ENCODE results near the gene CUEDC2. TPM values are rescaled to one million over a fixed set of nuclear protein-coding genes. Genes with fewer than 3 reads are reported as not detected.

The CUEDC2 gene
- total RNA-seq, 1 donor from 2014 or later, result 118 TPM

- DNase-seq (ENCODE audit: low read depth, low spot score), result no peak
- H3K4me1 Mint-ChIP-seq, result peaks cover 29% of the 10 kb centered on the region
- H3K27ac Mint-ChIP-seq (ENCODE audit: unreplicated experiment), result no peak overlapping the region
- no peak for TF ChIP-seq CTCF (conservative IDR thresholded peaks at IDR 0.05)
- H3K27me3 Mint-ChIP-seq (ENCODE audit: low read depth), result peaks cover 36% of the 10 kb centered on the region
- H3K36me3 Mint-ChIP-seq (ENCODE audit: low read depth), result no peaks in the 10 kb centered on the region
- peak overlapping the region; percentile 75 for H3K4me3 Mint-ChIP-seq
- H3K9me3 Mint-ChIP-seq, result no peaks in the 10 kb centered on the region
These were observed 40.1 kb downstream of the CUEDC2 start for GRCh38 chr10:102392306-102392705.

- Mint-ChIP-seq H3K4me3 (no peak overlapping the region), H3K4me1 (peaks cover 20% of the 10 kb centered on the region), H3K27ac (ENCODE audit: unreplicated experiment) (no peak overlapping the region), H3K27me3 (ENCODE audit: low read depth) (peaks cover 36% of the 10 kb centered on the region), H3K36me3 (ENCODE audit: low read depth) (no peaks in the 10 kb centered on the region), H3K9me3 (no peaks in the 10 kb centered on the region)
- DNase-seq (ENCODE audit: low read depth, low spot score), result no peak
- TF ChIP-seq CTCF (conservative IDR thresholded peaks at IDR 0.05), result no peak
These were observed 42.5 kb downstream of the CUEDC2 start for GRCh38 chr10:102389894-102390293.

GRCh38 chr10:102384606-102385429 is 47.6 kb downstream of the CUEDC2 start:
- H3K4me1 Mint-ChIP-seq, result peaks cover 6% of the 10 kb centered on the region
- peaks cover 2% of the 10 kb centered on the region for H3K36me3 Mint-ChIP-seq (ENCODE audit: low read depth)
- peaks cover 4% of the 10 kb centered on the region for H3K27me3 Mint-ChIP-seq (ENCODE audit: low read depth)
- TF ChIP-seq CTCF (conservative IDR thresholded peaks at IDR 0.05), result no peak
- H3K4me3 Mint-ChIP-seq, result no peak overlapping the region
- H3K9me3 Mint-ChIP-seq, result no peaks in the 10 kb centered on the region
- no peak for DNase-seq (ENCODE audit: low read depth, low spot score)
- peak overlapping the region; percentile 40 for H3K27ac Mint-ChIP-seq (ENCODE audit: unreplicated experiment)

- Mint-ChIP-seq H3K27me3 (ENCODE audit: low read depth) (peaks cover 3% of the 10 kb centered on the region), H3K9me3 (no peaks in the 10 kb centered on the region), H3K36me3 (ENCODE audit: low read depth) (peaks cover 2% of the 10 kb centered on the region), H3K4me3 (no peak overlapping the region), H3K27ac (ENCODE audit: unreplicated experiment) (no peak overlapping the region), H3K4me1 (peaks cover 6% of the 10 kb centered on the region)
- DNase-seq (ENCODE audit: low read depth, low spot score), result no peak
- peak; percentile 41 for TF ChIP-seq CTCF (conservative IDR thresholded peaks at IDR 0.05)
These were observed 48.3 kb downstream of the CUEDC2 start for GRCh38 chr10:102384053-102384452.

- DNase-seq (ENCODE audit: low read depth, low spot score), result no peak
- H3K9me3 Mint-ChIP-seq, result no peaks in the 10 kb centered on the region
- peaks cover 6% of the 10 kb centered on the region for H3K4me1 Mint-ChIP-seq
These were observed 49.5 kb downstream of the CUEDC2 start for GRCh38 chr10:102382871-102383270.

More at GRCh38 chr10:102382871-102383270, 49.5 kb downstream of the CUEDC2 start:
- H3K36me3 Mint-ChIP-seq (ENCODE audit: low read depth), result peaks cover 2% of the 10 kb centered on the region
- TF ChIP-seq CTCF (conservative IDR thresholded peaks at IDR 0.05), result no peak
- no peak overlapping the region for H3K27ac Mint-ChIP-seq (ENCODE audit: unreplicated experiment)
- H3K27me3 Mint-ChIP-seq (ENCODE audit: low read depth), result no peaks in the 10 kb centered on the region
- no peak overlapping the region for H3K4me3 Mint-ChIP-seq

Measured in neural crest cell (in vitro differentiated cells).